OCI-LY7 (cell line): ENCODE data around the gene B3GAT1. TPM values are rescaled to one million over a fixed set of nuclear protein-coding genes. Genes with fewer than 3 reads are reported as not detected.

Source experiments
- BruUV-seq: library from RNA; stranded (reverse); fragments of 400-500 nt; replicated peaks from 2 replicates; lab custom pipeline; 2021; lab: Mats Ljungman, UMichigan
- CTCF ChIA-PET: fragments of 300-600 bp; sonication (Branson Sonifier 250); formaldehyde crosslinking; loops from one replicate; lab custom pipeline; 2022; ENCODE audit warnings: antibody characterized with exemption; ENCODE audit not compliant: unreplicated experiment; lab: Charles Lee
- POLR2A ChIA-PET: fragments of 300-600 bp; sonication (Branson Sonifier 250); formaldehyde crosslinking; loops from one replicate; lab custom pipeline; 2022; ENCODE audit warnings: antibody characterized with exemption; lab: Charles Lee
- DNase-seq: peaks from one replicate; pipeline ENCODE4 v3.0.0-alpha.2; 2015; ENCODE audit warnings: low spot score
- H2AFZ ChIP-seq: fragments of 200-600 bp; sonication (generic), shearing (Covaris generic); 2 replicates; pipeline ENCODE4 v1.6.1; 2014; ENCODE audit warnings: mild to moderate bottlenecking, antibody characterized with exemption, low read length, moderate library complexity
- H3K27ac ChIP-seq: fragments of 200-600 bp; sonication (generic); 2 replicates; pipeline ENCODE4 v1.5.1; 2014; ENCODE audit warnings: mixed run types, low read depth, mild to moderate bottlenecking, moderate library complexity, low read length, inconsistent platforms; ENCODE audit not compliant: poor library complexity, severe bottlenecking
- H3K36me3 ChIP-seq: fragments of 200-600 bp; sonication (generic); 2 replicates; pipeline ENCODE4 v1.6.1; 2014; ENCODE audit warnings: mild to moderate bottlenecking, antibody characterized with exemption, low read length, moderate library complexity, mixed read lengths; ENCODE audit not compliant: insufficient read depth
- H3K4me1 ChIP-seq: fragments of 200-600 bp; sonication (generic); 2 replicates; pipeline ENCODE4 v1.5.1; 2014; ENCODE audit warnings: mild to moderate bottlenecking, low read length; ENCODE audit not compliant: insufficient read depth, poor library complexity, severe bottlenecking
- H3K4me2 ChIP-seq: fragments of 200-600 bp; sonication (generic); 2 replicates; pipeline ENCODE4 v1.6.1; 2014; ENCODE audit warnings: mild to moderate bottlenecking, low read length
- H3K4me3 ChIP-seq: fragments of 200-600 bp; sonication (generic); 2 replicates; pipeline ENCODE4 v1.5.1; 2014; ENCODE audit warnings: mild to moderate bottlenecking, low read depth, low read length; ENCODE audit not compliant: poor library complexity, severe bottlenecking
- H3K79me2 ChIP-seq: fragments of 200-600 bp; sonication (generic); 2 replicates; pipeline ENCODE4 v1.6.1; 2016; ENCODE audit warnings: low read depth, mild to moderate bottlenecking, low read length, moderate library complexity, mixed read lengths; ENCODE audit not compliant: insufficient read depth
- H3K9me2 ChIP-seq: fragments of 200-600 bp; sonication (generic); 2 replicates; pipeline ENCODE4 v1.6.1; 2016; ENCODE audit warnings: mild to moderate bottlenecking, low read length, mixed read lengths; ENCODE audit not compliant: insufficient read depth
- H3K9me3 ChIP-seq: fragments of 200-600 bp; sonication (generic); 2 replicates; pipeline ENCODE4 v1.6.1; 2014; ENCODE audit warnings: mild to moderate bottlenecking, mixed run types, low read length, mixed read lengths
- H4K20me1 ChIP-seq: fragments of 200-600 bp; sonication (generic); 2 replicates; pipeline ENCODE4 v1.6.1; 2014; ENCODE audit warnings: mild to moderate bottlenecking, antibody characterized with exemption, low read length, moderate library complexity, mixed read lengths; ENCODE audit not compliant: insufficient read depth
- CTCF ChIP-seq: fragments of 200-600 bp; sonication (generic); conservative IDR thresholded peaks from 2 replicates; pipeline ENCODE4 v1.5.1; 2014; ENCODE audit warnings: mild to moderate bottlenecking, antibody characterized with exemption, low read length, moderate library complexity, mixed read lengths
- EZH2phosphoT487 ChIP-seq: fragments of 200-600 bp; sonication (generic); IDR thresholded peaks from 2 replicates; pipeline ENCODE4 v1.6.1; 2018; ENCODE audit warnings: low read depth, borderline replicate concordance, mild to moderate bottlenecking, mixed run types, antibody characterized with exemption, low read length, moderate library complexity, mixed read lengths
- intact Hi-C: fragments of 100-400 bp; cut with micrococcal nuclease; formaldehyde crosslinking; loops from one replicate; pipeline ENCODE4 v1.10.0; 2022; ENCODE audit not compliant: unreplicated experiment
- total RNA-seq, 2 experiments: library from RNA; depleted of rRNA in 1 of 2; stranded (reverse); fragments of >200 nt in 1 of 2; shearing (Covaris generic) in 1 of 2; gene quantifications; 2 replicates each; pipeline ENCODE4 v1.2.3, GENCODE V29; 2014 to 2022

The B3GAT1 gene
- total RNA-seq, 2 experiments from 2014 or later: not detected

- Histone ChIP-seq H3K36me3 (no peaks in the 10 kb centered on the region), H3K79me2 (no peaks in the 10 kb centered on the region), H3K9me2 (no peaks in the 10 kb centered on the region), H2AFZ (no peak overlapping the region), H4K20me1 (no peaks in the 10 kb centered on the region), H3K4me3 (no peak overlapping the region), H3K4me2 (no peak overlapping the region), H3K9me3 (no peaks in the 10 kb centered on the region), H3K4me1 (no peaks in the 10 kb centered on the region), H3K27ac (no peak overlapping the region)
- ChIA-PET POLR2A (no interaction called here), CTCF (no interaction called here)
- TF ChIP-seq EZH2phosphoT487 (no peak), CTCF (no peak)
- intact Hi-C loops: no loop called here
- DNase-seq: no peak
- BruUV-seq: no TSS peak
These were observed 4.7 kb upstream of the B3GAT1 start for GRCh38 chr11:134416726-134417125.

- intact Hi-C loops: no loop called here
- CTCF ChIA-PET: no interaction called here
- no peak for TF ChIP-seq EZH2phosphoT487
- no peak for TF ChIP-seq CTCF
- no TSS peak for BruUV-seq
- Histone ChIP-seq H3K4me2 (no peak overlapping the region), H2AFZ (no peak overlapping the region), H3K9me3 (no peaks in the 10 kb centered on the region), H3K27ac (no peak overlapping the region), H3K36me3 (no peaks in the 10 kb centered on the region), H3K4me1 (no peaks in the 10 kb centered on the region), H4K20me1 (no peaks in the 10 kb centered on the region), H3K4me3 (no peak overlapping the region), H3K79me2 (no peaks in the 10 kb centered on the region), H3K9me2 (no peaks in the 10 kb centered on the region)
- peak; percentile 3 for DNase-seq
- POLR2A ChIA-PET: no interaction called here
These were observed 3.0 kb upstream of the B3GAT1 start for GRCh38 chr11:134414766-134415765.
